Measurements from ENCODE around the gene TPM1.

Gene TPM1

GRCh38 chr15:63051156-63052066, 8.9 kb downstream of the TPM1 start:
- Mint-ChIP-seq H3K27ac (no peak overlapping the region), H3K9me3 (no peaks in the 10 kb centered on the region), H3K4me3 (no peak overlapping the region), H3K36me3 (ENCODE audit: low read depth) (no peaks in the 10 kb centered on the region), H3K27me3 (peaks cover 10% of the 10 kb centered on the region), H3K4me1 (peaks cover 21% of the 10 kb centered on the region)
- ATAC-seq (no peak), DNase-seq (no peak)

DNA sequence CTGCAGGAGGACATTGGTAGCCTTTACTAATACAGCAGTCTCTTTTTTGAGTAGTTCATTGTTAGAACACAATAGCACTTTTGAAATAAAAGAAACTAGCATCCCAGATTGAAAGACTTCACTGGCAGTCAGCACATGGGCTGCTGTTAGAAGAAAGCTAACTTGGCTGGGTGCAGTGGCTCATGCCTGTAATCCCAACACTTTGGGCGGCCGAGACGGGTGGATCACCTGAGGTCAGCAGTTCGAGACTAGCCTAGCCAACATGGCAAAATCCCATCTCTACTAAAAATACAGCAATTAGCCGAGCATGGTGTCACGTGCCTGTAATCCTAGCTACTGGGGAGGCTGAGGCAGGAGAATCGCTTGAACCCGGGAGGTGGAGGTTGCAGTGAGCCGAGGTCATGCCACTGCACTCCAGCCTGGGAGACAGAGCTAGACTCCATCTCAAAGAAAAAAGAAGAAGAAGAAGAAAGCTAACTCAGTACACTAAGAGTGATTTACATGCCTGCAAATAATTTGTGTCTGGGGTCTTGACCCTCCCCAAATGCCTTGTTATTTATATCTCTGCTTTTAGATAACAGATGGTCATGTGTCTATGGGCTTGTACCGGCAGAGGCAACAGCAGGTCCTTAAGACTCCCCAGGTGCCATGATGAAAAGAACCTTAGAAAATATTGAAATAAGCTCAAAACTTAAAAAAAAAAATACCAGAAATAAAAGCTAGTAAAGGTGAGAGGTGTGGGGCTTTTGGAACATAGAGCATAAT, 9.7 kb downstream of the TPM1 start:
- peaks cover 21% of the 10 kb centered on the region for H3K4me1 Mint-ChIP-seq
- ATAC-seq (no peak), DNase-seq (no peak)
- no peak overlapping the region for H3K27ac Mint-ChIP-seq
- peaks cover 1% of the 10 kb centered on the region for H3K27me3 Mint-ChIP-seq
- no peaks in the 10 kb centered on the region for H3K36me3 Mint-ChIP-seq (ENCODE audit: low read depth)
- no peaks in the 10 kb centered on the region for H3K9me3 Mint-ChIP-seq
- H3K4me3 Mint-ChIP-seq: no peak overlapping the region

- Mint-ChIP-seq H3K4me3 (no peak overlapping the region), H3K36me3 (ENCODE audit: low read depth) (no peaks in the 10 kb centered on the region), H3K9me3 (no peaks in the 10 kb centered on the region), H3K27me3 (no peaks in the 10 kb centered on the region), H3K4me1 (peaks cover 15% of the 10 kb centered on the region), H3K27ac (no peak overlapping the region)
- DNase-seq: no peak
- no peak for ATAC-seq
Observed at GRCh38 chr15:63052961-63053698, 10.6 kb downstream of the TPM1 start.

- ATAC-seq (no peak), DNase-seq (no peak)
- Mint-ChIP-seq H3K36me3 (ENCODE audit: low read depth) (peaks cover 3% of the 10 kb centered on the region), H3K27ac (no peak overlapping the region), H3K4me3 (no peak overlapping the region), H3K27me3 (no peaks in the 10 kb centered on the region), H3K4me1 (peaks cover 10% of the 10 kb centered on the region), H3K9me3 (no peaks in the 10 kb centered on the region)
Observed at GRCh38 chr15:63054281-63054683, 11.7 kb downstream of the TPM1 start.

- no peak overlapping the region for H3K27ac Mint-ChIP-seq
- H3K4me1 Mint-ChIP-seq: peaks cover 4% of the 10 kb centered on the region
Observed at GRCh38 chr15:63054985-63055384, 12.4 kb downstream of the TPM1 start.

DNA sequence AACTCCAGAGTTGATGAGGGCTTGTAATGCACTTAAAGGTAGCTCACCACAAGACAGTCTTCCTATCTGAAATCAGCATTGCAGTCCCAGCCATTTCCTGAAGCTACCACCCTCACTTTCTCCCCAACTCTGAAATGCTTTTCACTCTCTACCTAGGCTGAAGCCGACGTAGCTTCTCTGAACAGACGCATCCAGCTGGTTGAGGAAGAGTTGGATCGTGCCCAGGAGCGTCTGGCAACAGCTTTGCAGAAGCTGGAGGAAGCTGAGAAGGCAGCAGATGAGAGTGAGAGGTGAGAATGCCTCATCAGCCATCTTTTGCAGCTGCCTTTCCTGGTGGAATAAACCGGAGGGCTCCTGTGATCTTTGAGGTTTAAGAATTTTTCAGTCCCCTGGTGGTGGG, 14.3 kb downstream of the TPM1 start:
- peaks cover 11% of the 10 kb centered on the region for H3K36me3 Mint-ChIP-seq (ENCODE audit: low read depth)
- H3K4me1 Mint-ChIP-seq: no peaks in the 10 kb centered on the region
- no peak overlapping the region for H3K4me3 Mint-ChIP-seq
- DNase-seq: no peak
- H3K9me3 Mint-ChIP-seq: no peaks in the 10 kb centered on the region
- no peak overlapping the region for H3K27ac Mint-ChIP-seq
- H3K27me3 Mint-ChIP-seq: no peaks in the 10 kb centered on the region
- no peak for ATAC-seq

More at GRCh38 chr15:63054985-63055384, 12.4 kb downstream of the TPM1 start:
- no peaks in the 10 kb centered on the region for H3K9me3 Mint-ChIP-seq
- H3K4me3 Mint-ChIP-seq: no peak overlapping the region
- ATAC-seq: no peak
- H3K36me3 Mint-ChIP-seq (ENCODE audit: low read depth): peaks cover 7% of the 10 kb centered on the region
- DNase-seq: no peak
- H3K27me3 Mint-ChIP-seq: no peaks in the 10 kb centered on the region

DNA sequence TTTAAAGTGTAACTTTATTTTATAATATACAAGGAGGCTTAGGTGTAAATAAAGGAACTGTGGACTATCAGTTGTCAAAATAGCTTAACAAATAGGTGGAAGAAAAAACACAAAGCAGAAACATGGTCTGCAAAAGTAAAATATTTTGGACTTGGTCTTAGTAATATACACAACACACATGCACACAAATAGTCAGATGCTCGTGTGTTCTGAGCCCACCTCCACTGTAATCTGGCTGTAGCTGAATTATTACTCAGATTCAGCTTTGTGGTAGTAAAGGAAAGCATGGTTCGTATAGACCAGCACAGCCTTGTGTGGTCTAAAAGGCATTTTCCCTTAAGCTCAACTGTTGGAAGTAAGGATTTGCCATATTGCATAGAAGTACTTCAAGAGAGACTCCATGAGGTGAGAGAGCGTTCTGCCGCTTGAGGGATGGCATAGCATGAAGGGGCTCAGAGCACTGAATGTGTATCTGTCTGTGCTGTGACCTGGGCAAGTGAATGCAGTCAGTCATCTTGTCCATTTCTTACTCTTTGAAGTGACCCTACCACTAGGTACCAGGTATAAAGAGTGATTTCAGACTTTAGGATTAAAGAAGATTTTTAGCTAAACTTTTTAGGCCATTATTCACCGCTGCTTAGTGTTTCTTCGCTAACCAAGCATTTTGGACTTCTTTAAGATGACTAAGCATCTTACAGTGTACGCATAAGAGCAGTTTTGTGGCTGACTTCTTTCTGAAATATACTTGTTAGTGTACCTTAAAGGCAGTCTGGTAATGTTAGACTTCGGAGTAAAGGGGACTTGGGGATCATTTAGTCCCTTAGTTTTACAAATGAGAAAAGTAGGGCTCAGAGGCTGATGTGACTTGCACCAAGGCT, 15.2 kb downstream of the TPM1 start:
- H3K36me3 Mint-ChIP-seq (ENCODE audit: low read depth): peaks cover 15% of the 10 kb centered on the region
- H3K9me3 Mint-ChIP-seq: no peaks in the 10 kb centered on the region
- no peaks in the 10 kb centered on the region for H3K27me3 Mint-ChIP-seq
- DNase-seq: no peak
- H3K27ac Mint-ChIP-seq: no peak overlapping the region
- no peak overlapping the region for H3K4me3 Mint-ChIP-seq
- no peak for ATAC-seq
- no peaks in the 10 kb centered on the region for H3K4me1 Mint-ChIP-seq

- H3K4me3 Mint-ChIP-seq: no peak overlapping the region
- DNase-seq (no peak), ATAC-seq (no peak)
- H3K36me3 Mint-ChIP-seq (ENCODE audit: low read depth): peaks cover 18% of the 10 kb centered on the region
- no peaks in the 10 kb centered on the region for H3K4me1 Mint-ChIP-seq
- H3K27ac Mint-ChIP-seq: no peak overlapping the region
- H3K9me3 Mint-ChIP-seq: no peaks in the 10 kb centered on the region
- H3K27me3 Mint-ChIP-seq: no peaks in the 10 kb centered on the region
Observed at GRCh38 chr15:63059075-63059474, 16.5 kb downstream of the TPM1 start.

GRCh38 chr15:63059573-63060216, 17.1 kb downstream of the TPM1 start:
- Mint-ChIP-seq H3K36me3 (ENCODE audit: low read depth) (peaks cover 19% of the 10 kb centered on the region), H3K9me3 (no peaks in the 10 kb centered on the region), H3K27me3 (no peaks in the 10 kb centered on the region), H3K27ac (no peak overlapping the region), H3K4me3 (no peak overlapping the region), H3K4me1 (no peaks in the 10 kb centered on the region)
- ATAC-seq: no peak
- no peak for DNase-seq

- ATAC-seq (no peak), DNase-seq (no peak)
- peaks cover 19% of the 10 kb centered on the region for H3K36me3 Mint-ChIP-seq (ENCODE audit: low read depth)
- H3K9me3 Mint-ChIP-seq: no peaks in the 10 kb centered on the region
- H3K27ac Mint-ChIP-seq: no peak overlapping the region
- no peak overlapping the region for H3K4me3 Mint-ChIP-seq
- no peaks in the 10 kb centered on the region for H3K27me3 Mint-ChIP-seq
- H3K4me1 Mint-ChIP-seq: no peaks in the 10 kb centered on the region
Observed at GRCh38 chr15:63060699-63061098, 18.2 kb downstream of the TPM1 start.

DNA sequence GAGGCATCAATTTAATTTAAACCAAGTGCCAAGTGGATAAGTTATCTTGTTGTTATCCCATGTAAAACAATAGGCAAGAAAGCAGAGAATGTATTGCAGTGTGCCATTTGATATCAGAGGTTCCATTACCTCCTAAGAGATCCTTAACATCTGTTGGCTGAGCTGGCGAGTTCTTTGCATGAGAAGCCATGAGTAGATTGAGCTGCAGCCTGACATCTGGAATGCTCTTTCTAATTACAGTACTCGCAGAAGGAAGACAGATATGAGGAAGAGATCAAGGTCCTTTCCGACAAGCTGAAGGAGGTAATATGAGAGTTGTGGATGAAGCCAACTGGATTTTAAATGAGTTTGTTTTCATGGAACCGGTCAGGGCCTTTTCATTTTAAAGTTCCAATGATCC, 19.4 kb downstream of the TPM1 start:
- Mint-ChIP-seq H3K4me3 (no peak overlapping the region), H3K27ac (no peak overlapping the region), H3K36me3 (ENCODE audit: low read depth) (peaks cover 19% of the 10 kb centered on the region), H3K4me1 (no peaks in the 10 kb centered on the region), H3K27me3 (no peaks in the 10 kb centered on the region), H3K9me3 (no peaks in the 10 kb centered on the region)
- ATAC-seq: no peak
- DNase-seq: no peak

GRCh38 chr15:63063164-63063756, 20.7 kb downstream of the TPM1 start:
- DNase-seq: no peak
- H3K36me3 Mint-ChIP-seq (ENCODE audit: low read depth): peaks cover 19% of the 10 kb centered on the region
- H3K9me3 Mint-ChIP-seq: no peaks in the 10 kb centered on the region
- H3K4me3 Mint-ChIP-seq: no peak overlapping the region
- no peaks in the 10 kb centered on the region for H3K27me3 Mint-ChIP-seq
- ATAC-seq: no peak
- H3K27ac Mint-ChIP-seq: no peak overlapping the region
- no peaks in the 10 kb centered on the region for H3K4me1 Mint-ChIP-seq

GRCh38 chr15:63063877-63064409, 21.4 kb downstream of the TPM1 start:
- DNase-seq (no peak), ATAC-seq (no peak)
- Mint-ChIP-seq H3K27me3 (no peaks in the 10 kb centered on the region), H3K36me3 (ENCODE audit: low read depth) (peaks cover 19% of the 10 kb centered on the region), H3K4me1 (no peaks in the 10 kb centered on the region), H3K4me3 (no peak overlapping the region), H3K9me3 (no peaks in the 10 kb centered on the region), H3K27ac (no peak overlapping the region)

Data from activated naive CD8-positive, alpha-beta T cell treated with anti-CD3 and anti-CD28 coated beads, Interleukin-2, amount 50 U/mL, for 24 hours (primary cell).